ENCODE results near the gene TCF12.

The TCF12 gene

DNA sequence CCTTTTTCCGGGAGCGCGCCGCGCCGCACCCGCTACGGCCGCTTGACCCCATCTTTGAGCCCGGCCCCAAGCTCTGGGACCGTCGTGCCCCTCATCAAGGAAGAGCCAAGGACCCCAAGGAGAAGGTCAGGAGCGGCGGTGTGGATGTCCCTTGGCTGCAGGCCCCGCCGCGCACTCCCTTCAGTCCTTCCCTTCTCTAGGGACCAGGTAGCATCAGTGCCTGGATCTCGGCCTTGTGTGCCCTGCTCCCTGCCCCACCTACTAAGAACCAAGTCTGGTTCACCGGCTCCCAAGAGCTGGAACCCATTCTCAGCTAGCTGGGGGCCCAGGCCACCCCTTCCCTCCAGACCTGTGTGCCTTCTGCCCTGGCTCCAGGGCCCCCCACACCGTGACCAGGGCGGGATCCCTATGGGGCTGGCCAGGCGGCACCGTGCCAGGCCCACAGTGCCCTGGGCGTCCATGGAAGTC, 388.5 kb downstream of the TCF12 start:
- no peak for DNase-seq

DNA sequence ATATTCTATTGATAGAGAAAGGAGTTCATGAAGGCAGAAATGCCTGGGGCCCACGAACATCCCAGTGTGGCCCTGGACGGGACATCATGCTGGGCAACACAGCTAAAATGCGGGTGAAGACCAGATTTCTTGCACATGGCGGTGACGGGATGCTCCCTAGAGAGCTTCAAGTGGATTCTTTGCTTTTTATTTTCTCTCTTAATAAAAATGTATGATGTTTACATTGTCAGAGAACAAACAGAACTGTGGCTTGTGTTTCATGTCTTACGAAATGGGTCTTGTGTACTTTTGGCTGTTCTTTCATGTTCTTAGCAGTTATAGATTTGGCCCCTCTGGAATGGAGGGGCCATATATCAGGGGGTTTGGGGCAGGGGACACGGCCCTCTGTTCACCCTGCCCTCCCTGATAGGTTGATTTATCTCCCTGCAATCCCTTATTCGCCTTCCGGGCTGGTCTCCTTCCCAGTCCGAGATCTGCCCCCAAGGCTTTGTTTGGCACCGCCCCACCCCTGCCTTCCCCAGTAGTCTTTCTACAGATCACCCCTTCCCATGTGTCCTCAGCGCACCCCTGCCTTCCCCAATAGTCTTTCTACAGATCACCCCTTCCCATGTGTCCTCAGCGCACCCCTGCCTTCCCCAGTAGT, 389.2 kb downstream of the TCF12 start:
- DNase-seq = no peak

DNA sequence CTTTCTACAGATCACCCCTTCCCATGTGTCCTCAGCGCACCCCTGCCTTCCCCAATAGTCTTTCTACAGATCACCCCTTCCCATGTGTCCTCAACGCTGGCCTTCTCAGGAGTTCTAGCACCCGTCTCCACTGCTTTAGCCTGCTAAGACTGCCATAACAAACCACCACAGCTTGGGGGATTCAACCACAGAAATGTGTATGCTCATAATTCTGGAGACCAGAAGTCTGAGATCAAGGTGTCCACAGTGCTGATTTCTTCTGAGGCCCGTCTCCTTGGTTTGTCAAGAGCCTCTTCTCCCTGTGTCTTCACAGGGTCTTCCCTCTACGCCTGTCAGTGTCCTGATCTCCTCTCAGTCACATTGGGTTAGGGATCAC, 389.7 kb downstream of the TCF12 start:
- no peak for DNase-seq

DNA sequence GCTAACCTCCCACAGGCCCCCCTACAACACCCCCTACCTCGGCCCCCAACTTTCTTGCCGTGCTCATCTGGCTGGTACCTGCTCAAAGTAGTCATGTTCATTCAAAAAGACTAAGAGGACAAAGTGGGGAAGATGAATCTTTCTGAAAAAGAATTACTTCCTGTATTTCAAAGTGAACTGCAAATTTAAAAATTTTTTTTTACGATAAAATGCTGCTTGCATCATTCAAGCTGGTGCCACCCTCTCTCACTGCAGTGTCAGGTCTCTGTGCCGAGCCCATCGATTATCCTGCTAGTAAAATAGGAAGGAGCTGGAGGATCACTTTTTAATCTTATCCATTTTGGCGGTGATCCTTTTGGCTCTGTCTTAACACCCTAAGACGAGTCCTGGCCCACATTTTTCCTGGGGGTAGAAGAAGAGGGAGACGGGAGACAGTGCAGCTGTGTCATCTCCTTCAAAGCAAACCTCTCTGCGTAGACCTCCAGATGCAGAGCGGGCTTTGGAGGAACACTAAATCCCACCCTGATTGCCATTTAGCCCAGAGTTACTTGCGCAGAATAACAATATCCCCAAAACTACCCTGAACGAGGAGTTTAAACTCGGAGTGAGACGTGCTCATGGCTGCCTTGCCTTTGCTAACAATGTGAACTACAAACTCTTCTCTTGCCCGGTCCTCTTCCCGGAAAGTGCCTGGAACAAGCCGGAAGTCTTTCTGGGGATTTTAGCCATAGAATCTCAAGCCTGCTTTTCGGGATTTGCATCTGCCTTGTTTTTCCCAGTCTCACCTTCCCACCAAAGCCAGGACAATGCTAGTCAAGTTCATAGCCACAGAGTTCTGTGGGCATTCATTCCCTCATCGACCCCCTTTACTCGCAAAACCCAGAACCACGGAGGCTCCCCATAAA, 391.7 kb downstream of the TCF12 start:
- no peak for DNase-seq

DNA sequence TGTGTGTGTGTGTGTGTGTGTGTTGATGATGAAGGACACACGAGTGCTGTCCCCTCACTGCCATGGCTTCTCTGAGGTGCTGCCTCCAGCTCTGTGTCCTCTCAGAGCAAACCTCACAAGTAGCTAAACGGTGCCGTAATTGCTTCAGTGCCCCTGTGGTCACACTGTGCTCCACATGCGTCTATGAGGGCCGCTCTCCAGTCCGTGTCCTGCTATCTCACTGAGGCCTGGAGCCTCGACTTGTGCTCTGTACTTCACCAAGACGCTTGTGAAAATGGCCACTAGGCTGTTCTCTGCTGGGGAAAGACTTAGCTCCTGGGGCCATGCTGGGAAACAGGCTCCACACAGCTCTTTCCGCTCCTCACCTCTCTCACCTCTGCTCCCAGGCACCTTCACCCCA, 392.4 kb downstream of the TCF12 start:
- no peak for DNase-seq

DNA sequence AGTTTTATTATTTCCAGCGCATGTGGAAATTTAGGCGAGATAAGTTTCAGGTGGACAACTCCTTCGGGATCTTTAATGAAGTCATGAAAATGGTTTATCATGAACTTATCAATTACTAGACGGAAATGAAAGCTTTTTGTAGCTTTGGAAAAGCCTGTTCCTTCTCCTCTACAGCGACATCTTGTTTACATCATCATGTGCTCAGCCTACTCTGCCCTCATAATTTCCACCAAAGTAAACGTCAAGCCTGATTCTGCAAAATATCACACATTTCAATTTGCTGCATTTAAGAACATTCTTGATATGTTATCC, 393.5 kb downstream of the TCF12 start:
- DNase-seq = no peak

- no peak for DNase-seq
These were observed 394.1 kb downstream of the TCF12 start for GRCh38 chr15:57312318-57313133.

DNA sequence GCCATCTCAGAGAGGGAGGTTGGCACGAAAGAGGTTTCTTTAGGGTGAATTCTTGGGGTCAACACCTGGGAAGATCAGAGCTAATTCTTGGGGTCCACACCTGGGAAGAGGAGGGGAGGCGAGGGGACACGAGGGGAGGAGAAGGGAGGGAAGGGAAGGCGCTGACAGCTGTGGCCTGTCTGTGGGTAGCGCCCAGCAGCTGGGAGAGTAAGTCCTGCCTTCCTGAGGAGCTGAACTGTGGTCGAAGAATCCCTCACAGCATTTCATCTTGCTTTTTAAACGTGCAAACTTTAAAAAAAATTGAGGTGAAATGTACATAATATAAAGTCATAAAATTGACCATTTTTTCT, 394.7 kb downstream of the TCF12 start:
- no peak for DNase-seq

DNA sequence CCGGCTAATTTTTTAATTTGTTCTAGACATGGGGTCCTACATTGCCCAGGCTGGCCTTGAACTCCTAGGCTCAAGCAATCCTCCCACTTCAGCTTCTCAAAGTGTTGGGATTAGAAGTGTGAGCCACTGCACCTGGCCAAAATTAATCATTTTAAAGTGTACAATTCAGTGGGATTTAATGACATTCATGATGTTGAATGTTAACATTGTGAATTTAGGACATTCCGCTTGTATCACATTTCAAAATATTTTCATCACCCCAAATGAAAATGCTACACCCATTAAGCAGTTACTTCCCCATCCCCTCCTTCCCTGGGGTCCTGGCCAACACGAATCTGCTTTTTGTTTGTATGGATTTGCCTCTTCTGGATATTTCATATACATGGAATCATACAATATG, 395.8 kb downstream of the TCF12 start:
- DNase-seq = no peak

GRCh38 chr15:57316451-57316850, 398.0 kb downstream of the TCF12 start:
- DNase-seq = no peak

DNA sequence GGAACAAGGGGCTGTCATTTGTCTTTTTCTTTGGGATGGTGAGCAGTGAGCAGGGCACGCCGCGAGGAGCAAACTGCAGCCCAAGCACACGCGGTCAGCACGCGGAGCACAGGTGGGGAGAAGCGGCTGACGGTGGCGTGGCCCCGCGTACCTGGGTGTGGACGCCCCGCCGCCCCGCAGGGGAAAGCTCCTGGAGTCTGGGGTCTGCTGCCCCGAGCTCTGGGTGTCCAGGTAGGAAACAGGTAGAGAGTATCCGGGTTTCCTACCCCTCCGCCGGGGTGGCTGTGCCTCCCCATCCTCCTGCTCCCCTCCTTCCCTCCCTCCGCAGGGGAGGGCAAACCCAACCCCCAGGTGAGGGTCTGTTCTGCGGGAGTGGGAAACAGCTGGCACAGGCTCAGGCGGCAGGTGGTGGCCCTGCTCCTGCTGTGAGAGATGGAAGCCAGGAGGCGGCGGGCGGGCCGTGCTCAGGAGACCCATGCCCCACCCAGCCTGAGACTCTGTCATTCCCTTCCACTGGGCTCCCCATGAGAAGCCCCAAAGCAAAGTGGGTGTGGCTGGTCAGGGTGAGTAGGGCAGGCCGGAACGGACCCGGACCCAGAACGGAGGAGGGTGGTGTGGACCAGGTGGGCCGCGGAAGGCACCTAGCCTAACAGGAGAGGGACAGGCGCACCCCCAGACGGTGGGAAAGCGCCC, 400.9 kb downstream of the TCF12 start:
- DNase-seq = no peak

DNA sequence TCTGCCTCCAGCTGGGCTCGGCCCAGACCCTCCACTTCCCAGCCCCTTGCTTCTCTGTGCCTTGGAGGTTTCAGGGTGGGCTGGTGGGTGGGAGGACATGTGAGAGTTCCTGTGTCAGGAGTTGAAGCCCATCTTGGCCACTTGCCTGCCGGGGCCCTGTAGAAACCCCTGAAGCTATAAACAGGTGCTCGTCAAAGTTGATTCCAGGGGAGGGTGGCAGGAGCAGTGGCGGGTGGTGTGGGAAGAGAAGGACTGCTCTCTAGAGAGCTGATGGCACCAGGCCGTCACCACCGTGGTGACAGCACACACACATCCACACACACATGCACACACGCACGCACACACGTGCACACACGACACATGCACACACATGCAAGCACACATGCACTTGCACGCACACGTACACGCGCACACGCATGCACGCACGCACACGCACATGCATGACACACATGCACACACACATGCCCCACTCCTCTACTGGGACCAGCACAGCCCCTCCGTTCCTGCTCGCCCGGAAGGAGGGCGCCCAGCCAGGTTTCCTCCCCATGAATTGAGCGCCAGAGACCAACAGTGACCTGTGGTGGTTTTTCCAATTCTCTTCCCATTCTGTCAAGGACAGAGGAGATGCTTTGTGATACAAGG, 401.6 kb downstream of the TCF12 start:
- no peak for DNase-seq

GRCh38 chr15:57320631-57321220, 402.3 kb downstream of the TCF12 start:
- no peak for DNase-seq

DNA sequence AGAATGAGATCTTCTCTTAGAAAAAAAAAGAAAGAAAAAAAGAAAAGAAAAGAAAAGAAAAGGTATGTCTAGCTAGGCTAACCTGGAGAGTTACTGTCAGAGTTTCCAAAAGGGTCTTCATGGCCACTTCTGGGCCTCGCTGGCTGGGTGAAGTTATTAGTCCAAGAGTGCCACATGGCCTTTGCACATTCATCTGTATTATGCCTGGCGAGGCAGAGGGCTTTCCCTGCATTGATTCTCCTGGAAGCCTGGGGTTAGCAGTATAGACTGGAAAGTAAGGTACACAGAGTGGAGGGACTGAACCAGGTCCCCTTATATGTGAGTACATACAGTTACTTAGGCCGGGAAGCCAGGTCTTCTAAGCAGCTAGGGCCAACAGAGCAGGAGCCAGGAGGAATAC, 403.0 kb downstream of the TCF12 start:
- DNase-seq = no peak

GRCh38 chr15:57321973-57322601, 403.6 kb downstream of the TCF12 start:
- DNase-seq = no peak

DNA sequence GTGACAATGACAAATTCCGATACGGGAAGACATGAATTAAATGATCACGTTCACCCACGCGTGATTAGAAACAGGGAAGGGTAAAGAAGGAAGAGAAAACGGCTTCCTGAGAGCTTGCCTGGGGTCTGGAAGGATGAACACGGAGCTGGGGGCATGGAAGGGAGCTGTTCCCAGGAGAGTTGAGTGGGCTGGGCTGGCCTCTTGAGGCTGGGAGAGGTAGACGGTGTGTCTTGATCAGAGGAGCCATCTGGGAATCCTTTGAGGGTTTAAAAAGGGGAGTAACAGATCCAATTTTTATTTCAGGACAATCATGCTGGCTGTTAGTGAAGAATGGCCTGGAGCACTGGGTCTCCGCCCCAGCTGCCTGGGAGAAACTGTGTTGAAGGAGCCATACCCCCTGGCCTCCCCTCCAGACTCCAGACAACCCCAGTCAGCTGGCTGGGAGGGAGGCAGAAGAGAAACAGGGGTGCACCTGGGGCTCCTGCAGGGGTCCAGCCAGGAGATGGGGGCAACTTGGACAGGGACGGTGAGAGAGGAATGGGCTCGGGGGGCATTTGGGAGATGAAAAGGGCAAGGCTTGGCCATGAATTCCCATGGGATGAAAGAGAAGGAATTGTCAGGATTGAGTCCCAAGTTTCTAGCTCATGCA, 404.3 kb downstream of the TCF12 start:
- DNase-seq = no peak

- no peak for DNase-seq
These were observed 404.9 kb downstream of the TCF12 start for GRCh38 chr15:57323299-57323805.

- DNase-seq = no peak
These were observed 405.6 kb downstream of the TCF12 start for GRCh38 chr15:57323806-57324589.

GRCh38 chr15:57324590-57324890, 406.1 kb downstream of the TCF12 start:
- DNase-seq = no peak

DNA sequence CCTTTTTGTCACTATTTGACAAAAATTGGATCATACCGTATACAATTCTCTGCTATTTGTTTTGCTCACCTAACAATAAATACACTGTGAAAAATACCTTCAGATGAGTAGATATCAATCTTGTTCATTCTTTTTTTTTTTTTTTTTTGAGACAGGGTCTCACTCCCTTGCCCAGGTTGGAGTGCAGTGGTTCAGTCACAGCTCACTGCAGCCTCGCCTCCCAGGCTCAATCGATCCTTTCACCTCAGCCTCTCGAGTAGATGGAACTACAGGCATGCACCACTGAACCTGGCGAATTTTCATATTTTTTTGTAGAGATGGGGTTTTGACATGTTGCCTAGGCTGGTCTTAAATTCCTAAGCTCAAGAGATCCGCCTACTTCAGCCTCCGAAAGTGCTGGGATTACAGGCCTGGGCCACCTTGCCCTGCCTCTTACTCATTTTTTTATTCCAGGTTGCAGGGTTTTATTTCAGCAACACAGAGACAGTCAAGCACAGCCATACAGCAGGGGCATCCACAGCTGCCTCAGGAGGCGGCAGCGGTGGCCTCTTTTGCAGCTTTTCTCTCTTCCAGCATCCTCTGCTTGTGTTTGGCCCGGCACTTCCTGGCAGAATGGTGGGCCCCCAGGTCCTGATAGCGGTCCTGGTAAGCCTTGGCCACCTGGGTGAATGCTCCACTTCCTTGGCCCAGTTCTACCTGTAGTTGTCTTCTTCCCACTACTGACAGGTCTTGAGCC, 406.7 kb downstream of the TCF12 start:
- DNase-seq = no peak
